Stimulated activated CD8-positive, alpha-beta memory T cell treated with anti-CD3 and anti-CD28 coated beads, Interleukin-12 subunit alpha, Interleukin-12 subunit beta, amount 100 ng/mL, for 1 hour (primary cell): ENCODE measurements around the gene UBXN10.

ENCODE experiments used
- DNase-seq: peaks from one replicate; pipeline ENCODE4 v3.0.0-alpha.2; 2020; ENCODE audit warnings: low read depth

The UBXN10 gene, protein sequence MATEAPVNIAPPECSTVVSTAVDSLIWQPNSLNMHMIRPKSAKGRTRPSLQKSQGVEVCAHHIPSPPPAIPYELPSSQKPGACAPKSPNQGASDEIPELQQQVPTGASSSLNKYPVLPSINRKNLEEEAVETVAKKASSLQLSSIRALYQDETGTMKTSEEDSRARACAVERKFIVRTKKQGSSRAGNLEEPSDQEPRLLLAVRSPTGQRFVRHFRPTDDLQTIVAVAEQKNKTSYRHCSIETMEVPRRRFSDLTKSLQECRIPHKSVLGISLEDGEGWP

DNA sequence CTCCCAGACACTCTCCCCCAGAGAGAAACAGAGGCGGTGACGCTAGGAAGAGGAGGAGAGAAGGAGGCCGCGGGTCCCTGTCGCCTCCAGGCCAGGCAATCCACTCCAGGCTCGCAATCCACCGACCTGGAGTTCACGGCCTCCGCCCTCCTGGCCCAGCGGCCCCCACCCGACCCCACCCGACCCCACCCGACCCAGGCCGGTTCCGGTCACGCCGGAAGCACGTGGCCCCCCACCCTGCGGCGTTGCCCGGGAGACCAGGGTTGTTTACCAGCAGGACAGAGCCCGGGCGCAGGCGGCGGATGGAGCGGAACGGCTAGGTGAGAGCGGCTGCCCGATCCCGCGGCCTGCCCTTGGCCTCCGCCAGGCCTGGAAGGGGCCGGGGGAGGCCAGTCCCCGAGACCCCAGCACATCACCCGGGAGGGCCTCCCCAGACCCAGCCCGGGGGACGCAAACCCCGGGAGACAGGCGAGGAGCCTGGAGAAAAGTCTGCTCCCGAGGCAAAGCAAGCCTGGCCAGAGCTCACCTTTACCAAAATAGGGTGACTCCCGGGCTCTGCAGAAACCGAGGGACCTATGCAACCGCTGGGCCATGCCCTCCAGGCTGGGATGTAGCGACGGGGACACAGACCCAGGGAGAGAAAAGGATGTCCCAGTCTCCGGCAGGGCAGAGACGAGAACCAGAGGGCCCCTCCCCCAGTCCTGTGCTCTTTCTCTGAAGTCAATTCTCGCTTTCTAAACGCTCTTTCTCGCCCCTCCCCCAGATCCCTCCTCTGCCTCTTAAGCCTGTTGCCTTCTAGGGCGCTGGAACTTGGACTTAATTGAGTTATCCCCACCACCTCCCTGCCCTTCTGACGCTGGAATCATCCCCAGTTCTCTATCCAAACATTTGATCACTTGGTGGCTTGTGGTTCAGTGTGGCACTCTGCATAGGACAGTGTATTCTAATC is at the start of gene UBXN10, which contains the start of gene PLA2G2C:
UBXN10 (plus strand) TSS at position 263 of the 949 bp plus-strand sequence. CDS start 4,466 bp downstream, outside the sequence.
PLA2G2C (minus strand) TSS at position 685 of the 949 bp plus-strand sequence. CDS start 9,155 bp downstream, outside the sequence.
- DNase-seq, result no peak

DNA sequence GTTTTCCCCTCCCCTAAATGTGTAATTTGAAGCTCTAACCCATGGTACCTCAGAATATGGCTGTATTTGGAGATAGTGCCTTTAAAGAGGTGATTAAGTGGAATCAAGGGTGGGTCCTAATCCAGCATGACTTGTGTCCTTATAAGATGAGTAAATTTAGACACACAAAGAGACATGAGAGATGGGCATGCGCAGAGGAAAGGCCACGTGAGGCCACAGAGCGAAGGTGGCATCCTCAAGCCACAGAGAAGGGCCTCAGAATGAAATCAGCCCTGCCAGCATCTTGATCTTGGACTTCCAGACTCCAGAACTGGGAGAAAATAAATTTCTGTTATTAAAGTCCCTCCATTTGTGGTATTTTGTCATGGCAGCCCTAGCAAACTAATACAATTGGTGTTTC is 49.6 kb upstream of the UBXN10 start:
- no peak for DNase-seq

DNA sequence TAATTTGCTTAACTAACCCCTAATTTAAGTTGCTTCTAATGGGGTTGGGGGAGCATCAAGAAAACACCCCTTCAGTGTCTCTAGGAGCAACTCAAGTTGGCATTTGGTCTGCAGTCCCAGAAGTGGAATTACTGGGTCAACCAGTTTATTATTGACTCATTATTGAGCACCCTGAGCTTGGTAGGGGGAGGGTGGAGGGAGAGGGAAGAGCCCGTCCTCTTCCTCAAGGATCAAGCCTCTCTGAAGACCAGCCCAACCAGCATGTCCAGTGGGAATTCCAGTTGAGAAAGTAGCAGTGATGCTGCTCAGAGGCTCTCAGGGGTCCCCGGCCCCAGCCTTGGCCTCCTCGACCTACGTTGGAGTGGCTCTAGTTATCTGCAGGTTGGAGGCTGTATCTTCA is 48.8 kb upstream of the UBXN10 start:
- DNase-seq, result no peak

DNA sequence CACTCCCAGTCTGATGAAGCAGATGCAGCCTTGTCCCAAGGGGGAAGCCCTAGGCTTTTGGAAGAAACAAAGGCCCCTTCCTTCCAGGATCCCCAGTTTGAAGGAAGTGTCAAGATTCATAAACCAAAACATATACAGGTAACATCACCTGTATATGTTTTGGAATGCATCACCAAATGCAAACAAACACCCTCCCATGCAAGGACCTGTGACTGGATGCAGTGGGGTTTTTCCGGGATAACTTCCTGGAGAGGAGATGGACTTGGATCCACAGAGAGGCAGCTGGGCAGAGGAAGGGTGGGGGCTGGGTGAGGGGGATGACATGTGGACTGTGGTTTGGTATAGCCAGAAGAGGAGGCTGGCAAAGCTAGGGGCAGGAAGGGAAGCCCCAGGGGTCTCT is 48.3 kb upstream of the UBXN10 start:
- no peak for DNase-seq

DNA sequence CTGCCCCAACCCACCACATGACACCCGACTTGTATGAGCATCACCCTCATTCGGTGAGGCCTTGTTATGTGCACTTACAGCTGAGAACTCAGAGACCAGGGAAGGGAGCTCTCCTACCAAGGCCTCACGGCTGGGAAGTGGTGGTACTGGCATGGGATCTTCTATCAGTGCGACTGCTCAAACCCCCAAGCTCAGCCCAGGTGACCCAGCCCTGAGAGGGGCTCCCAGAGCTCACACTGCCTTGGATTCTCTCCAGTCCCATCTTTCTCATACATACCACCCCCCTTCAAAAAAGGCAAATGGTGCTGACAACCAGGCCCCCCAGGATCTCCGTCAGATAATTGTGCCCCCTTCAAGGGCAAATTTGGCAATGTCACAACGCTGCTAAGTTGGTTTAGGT is 47.5 kb upstream of the UBXN10 start:
- DNase-seq, result no peak

DNA sequence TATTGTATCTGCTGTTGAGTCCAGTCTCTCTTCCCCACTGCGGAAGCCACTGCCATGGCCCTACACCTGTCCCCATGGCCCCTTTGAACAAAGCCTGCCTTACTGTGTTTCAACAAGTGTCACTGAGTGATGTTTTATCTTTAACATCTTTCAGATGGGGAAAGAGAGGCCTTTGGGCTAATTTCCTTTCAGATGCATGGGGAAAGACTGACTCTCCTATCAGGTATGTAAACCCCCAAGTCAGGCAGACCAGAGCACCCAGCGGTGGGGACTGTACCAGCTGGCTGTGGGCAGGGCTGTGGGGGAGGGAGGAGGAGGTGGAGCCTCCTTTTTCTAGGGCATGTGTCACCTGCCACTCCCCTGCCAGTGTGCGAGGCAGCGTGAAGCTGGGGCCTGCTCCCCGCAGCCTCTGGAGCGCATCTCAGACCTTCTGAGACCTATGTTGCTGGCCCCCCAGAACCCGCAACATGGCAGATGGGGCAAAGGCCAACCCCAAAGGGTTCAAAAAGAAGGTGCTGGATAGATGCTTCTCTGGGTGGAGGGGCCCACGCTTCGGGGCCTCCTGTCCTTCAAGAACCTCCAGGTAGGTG is 46.8 kb upstream of the UBXN10 start, which contains the start of gene PLA2G2F:
PLA2G2F (plus strand) TSS at position 363 of the 590 bp plus-strand sequence; CDS start at position 468, 105 bp downstream.
- no peak for DNase-seq

DNA sequence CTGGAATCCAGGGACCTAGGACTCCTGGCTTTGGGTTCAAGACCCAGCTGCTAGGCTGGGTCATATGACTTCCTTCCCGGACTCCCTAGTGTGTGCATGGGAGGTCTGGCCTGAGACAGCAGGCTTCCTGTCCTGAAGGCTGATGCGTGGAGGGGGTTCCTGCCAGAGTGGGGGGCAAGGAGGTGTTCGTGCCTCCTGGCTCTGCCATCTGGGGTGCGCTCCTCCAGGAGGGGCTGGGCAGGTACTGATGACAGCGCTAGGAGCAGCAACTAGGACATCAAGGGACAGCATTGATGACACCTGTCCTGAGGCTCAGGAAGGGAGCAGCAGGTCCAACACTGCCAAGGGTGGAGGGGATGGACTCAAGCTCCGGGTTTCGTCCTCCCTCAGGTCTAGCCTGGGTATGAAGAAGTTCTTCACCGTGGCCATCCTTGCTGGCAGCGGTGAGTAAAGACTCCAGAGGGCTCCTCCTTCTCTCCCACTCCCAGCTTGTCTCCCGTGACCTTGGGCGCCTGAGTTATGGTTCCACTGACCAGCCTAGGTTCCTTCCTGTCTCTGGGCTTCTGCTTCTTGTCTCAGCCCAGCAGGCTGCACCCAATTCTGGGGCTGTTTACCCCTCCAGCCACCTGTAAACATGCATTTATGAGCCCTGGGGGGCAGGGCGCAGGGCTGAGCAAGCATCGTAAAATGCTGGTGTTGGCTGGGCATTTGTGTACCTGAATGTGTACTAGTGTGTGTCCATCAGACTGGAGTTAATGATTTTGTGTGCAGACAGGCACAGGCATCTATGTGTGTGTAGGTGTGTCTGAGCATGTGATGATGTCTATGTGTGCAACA is 45.9 kb upstream of the UBXN10 start:
- no peak for DNase-seq

DNA sequence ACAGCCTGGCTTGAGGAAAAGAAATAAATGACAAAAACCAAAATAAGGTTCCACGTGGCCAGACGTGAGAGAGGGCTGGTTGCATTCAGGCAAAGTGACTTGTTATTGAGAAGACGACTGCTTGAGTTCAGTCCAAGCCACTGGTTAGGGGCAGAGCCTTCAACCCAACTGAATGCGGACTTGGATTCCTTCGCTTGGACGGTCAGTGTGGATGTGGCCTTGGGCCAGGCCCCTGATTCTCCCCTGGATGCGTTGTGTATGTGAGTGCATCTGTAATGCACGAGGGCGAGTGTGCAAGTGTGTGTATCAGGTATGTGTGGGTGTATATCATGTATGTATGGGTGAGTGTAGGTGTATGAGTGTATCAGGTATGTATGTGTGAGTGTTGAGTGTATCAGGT is 44.9 kb upstream of the UBXN10 start:
- no peak for DNase-seq

DNA sequence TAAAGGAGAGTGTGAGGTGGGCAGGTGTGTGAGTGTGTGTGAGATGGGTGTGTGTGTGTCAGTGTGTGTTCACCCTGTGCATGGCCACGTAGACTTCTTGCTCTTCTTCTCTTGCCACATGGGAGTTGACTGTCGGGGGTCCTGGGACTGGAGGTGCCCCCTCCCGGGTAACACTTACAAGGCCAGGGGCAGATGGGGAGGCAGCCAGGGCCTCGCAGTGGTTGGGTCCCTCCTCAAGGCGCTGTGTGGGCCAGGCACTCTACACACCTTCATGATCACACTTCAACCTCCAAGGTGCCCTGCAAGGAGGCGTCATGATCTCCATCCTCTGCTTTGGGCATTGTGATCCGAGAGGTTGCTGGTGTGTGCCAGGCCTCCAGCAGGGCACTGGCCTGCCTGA is 44.4 kb upstream of the UBXN10 start:
- no peak for DNase-seq

DNA sequence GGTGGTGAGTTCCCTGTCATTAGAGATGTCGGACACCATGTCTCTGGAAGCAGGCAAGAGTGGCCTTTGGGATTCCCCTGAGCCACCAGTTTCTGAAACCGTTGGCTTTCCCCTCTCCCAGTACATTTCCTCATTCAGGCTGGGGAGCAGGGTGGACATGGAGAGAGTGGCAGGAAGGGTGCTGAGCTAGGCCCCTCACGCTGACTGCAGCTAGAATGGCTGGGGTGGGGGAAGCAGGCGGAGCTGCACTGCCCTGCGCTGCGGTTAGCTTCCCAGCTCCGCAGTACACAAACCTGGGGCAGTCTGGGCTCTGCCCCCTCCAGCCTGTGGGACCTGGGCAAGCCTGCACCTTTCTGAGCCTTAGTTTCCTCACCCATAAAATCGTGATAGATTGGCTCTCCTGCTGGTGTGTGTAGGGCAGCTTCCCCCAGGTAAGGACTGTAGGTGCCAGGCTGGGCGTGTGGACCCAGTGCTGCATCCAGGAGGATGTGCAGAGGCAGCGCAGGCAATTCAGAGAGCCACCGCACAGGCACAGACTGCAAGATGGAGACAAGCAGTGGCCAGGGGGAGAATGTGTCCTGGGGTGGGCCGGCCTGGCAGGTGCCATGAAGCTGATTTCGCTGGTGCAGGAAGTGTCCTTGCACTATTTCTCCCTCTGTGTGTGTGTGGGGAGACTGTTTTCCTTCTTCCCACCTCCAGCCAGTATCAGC is 43.7 kb upstream of the UBXN10 start:
- DNase-seq, result no peak

DNA sequence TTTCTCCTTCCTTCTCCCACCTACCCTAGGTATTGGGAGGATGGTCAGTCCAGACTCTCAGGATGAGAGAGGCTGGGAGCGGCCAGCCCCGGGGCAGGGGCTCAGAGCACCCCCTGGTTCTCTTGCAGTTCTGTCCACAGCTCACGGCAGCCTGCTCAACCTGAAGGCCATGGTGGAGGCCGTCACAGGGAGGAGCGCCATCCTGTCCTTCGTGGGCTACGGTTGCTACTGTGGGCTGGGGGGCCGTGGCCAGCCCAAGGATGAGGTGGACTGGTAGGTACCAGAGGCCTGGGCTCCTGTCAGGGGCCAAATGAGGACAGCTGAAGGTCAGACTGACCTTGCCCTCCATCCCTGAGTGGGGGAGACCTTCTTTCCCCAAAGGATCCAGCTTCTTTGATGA is 42.6 kb upstream of the UBXN10 start:
- DNase-seq, result no peak

DNA sequence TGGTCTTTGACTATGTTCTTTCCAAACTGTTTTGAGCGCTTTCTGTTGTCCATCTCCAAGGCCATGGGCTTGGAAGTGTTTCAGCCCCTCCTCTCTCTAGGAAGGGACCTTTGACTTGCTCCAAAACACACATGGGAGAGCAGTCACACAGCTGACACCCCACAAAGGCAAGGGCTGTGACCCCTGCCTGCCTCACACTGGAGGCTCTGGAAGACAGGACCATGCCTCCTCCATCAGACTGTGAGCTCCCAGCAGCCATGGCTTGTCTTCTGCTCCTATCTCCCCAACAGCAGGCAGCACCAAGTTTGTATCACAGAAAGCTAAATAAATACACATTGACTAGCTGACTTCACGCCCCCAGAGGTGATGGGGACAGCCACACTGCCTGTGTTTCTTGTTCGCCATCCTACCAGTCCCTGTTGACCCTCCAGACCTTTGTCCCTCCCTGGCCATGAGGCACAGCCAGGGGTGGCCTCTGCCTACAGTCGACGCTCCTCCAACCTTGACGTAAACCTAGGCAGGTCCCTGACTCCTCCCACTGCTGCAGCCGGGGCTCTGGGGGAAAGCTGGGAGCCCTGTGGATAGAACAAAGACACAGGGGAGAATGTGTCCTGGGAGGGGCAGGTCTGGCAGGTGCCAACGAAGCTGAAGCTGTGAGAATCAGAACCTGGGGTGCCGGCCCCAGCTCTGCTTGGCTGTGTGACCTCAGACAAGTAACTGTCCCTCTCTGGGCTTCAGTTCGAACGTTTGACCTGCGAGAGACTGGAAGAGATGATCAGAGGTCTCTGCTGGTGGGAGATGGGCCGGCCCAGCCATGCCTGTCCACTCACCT is 41.9 kb upstream of the UBXN10 start:
- no peak for DNase-seq

DNA sequence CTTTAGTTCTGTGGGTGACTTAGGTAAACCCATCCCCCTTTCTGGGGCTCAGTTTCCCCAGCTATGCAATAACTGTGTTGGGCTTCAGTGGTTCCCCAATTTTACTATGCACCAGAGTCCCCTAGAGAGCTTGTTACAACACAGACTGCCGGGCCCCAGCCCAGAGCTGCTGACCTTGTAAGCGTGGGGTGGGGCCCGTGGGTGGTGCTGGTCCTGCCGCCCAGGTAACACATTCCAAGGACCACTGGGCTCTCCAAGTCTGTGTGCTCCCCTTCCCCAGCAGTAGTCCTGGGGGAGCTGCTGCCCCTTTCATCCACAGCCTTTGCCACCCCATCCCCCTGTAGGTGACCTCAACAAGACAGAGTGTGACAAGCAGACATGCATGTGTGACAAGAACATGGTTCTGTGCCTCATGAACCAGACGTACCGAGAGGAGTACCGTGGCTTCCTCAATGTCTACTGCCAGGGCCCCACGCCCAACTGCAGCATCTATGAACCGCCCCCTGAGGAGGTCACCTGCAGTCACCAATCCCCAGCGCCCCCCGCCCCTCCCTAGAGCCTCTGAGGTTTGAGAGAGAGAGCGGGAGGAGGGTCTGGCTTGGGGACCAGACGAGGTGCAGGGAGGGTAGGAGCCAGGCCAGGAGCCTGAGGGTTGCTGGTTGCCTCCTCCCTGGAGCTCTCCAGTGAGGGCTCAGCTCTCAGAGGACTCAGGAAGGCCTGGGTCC is 37.9 kb upstream of the UBXN10 start:
- DNase-seq, result no peak

DNA sequence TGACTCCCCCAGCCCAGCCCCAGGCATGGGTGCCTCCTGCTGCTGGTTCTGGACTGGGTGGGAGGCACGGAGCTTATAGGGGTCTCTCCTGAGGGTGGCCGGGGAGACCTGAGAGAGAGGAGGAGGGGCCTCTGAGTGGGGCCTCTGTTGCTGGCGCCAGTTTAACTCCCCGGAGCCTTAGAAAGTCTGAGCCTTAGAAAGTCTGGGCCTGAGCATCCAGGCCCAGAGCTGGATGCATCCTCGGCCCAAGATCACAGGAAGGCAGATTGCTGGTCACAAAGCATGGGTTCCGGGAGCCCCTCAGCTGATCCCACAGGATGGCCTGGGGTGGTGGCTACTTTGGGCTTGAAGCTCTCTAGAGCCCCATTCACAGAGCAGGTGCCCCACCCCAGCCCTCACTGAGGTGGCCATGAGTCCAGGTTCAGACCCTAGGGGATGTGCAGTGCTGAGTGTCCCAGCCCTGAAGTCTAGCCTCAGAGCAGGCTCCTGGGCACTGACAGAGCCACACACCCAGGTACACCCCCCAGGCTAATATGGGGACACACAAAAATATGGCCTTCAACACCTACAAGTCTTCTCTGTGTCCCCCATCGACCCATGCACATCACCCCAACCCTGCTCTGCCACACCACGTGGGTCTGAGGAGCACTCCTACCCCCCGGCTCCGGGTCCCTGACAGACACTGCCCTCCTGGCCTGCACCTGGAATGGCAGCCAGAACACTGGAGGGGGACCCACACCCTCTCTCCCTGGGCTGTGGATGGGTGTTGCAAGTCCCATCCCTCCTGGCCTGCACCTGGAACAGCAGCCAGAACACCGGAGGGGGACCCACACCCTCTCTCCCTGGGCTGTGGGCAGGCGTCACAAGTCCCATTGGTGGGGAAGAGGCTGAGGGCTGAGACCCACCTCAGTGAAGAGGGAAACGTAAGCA is 37.1 kb upstream of the UBXN10 start:
- no peak for DNase-seq

DNA sequence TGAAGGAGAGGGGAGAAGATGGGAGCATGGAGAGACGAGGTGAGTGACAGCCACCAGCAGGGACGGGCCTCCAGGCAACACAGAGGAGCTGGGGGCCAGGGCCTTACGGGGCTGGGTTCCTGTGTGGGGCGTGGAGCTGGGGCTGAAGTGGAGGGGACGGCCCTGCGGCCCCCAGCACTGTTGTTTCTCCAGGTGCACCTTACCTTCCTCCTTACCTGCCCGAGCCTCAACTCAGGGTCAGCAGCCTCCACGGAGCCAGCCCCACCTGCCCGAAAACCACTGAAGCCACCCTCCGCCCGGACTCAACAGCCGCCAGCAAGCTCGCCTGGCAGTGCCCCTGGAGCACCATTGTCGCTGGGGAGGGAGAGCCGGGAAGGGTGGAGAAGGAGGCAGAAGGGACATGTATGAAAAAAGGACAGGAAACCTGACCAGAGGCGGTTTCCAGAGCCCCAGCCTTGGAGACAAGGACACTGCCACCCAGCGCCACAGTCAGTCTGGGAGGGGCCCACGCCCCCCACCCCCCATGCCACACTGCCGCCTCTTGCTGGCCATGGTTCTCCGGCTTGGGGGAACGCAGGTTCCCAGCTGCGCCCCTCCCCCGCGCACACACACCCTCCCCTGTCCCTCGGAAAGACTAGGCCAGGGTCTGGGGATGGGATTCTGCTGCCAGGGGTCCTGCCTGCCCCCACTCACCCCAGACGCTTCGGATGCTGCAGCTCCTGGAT is 36.1 kb upstream of the UBXN10 start:
- no peak for DNase-seq

DNA sequence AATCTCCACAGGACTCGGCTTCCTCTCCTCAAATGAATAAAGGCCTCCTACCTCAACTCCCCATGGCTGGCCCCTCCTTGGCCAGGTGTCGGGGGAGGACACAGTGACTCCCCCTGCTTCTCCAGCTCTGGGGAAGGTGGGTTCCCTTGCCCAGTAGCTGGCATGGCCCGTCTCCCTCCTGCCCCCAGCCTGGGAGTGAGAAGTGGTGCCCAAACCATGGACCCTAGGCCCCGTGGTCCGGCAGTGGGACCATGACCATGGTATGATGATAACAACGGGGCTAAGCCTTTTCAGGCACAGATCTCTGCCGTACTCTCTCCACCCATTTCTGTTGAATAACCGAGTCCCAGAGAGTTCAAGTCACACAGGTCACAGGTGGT is 35.6 kb upstream of the UBXN10 start:
- DNase-seq, result no peak

DNA sequence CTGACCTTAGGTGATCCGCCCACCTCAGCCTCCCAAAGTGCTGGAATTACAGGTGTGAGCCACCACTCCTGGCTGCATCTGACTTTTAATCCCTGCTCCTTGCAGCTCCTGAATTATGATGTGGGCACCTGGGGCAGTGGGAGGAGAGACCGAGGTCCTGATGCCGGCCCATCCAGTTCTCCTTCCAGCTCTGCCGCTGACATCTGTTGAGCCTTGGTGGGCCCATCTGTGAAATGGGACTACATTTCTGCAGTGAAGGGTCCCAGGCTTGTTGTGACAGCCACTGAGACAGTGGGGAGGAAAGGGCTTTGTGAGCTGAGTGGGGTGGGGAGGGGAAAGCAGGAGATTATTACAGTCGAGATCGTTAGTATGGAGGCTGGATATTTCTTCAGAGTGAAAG is 34.9 kb upstream of the UBXN10 start:
- DNase-seq, result no peak
